SK-N-DZ (cell line): ENCODE measurements around the gene EPS8L3.
"Not testable (repeated sequence)": the region's sequence is repeated elsewhere in the genome, so short reads cannot be mapped to it uniquely, and the experiment has no call there.

ENCODE experiments used
- DNase-seq: peaks from one replicate; pipeline ENCODE4 v3.0.0-alpha.2; 2015; ENCODE audit warnings: low spot score

EPS8L3 gene

DNA sequence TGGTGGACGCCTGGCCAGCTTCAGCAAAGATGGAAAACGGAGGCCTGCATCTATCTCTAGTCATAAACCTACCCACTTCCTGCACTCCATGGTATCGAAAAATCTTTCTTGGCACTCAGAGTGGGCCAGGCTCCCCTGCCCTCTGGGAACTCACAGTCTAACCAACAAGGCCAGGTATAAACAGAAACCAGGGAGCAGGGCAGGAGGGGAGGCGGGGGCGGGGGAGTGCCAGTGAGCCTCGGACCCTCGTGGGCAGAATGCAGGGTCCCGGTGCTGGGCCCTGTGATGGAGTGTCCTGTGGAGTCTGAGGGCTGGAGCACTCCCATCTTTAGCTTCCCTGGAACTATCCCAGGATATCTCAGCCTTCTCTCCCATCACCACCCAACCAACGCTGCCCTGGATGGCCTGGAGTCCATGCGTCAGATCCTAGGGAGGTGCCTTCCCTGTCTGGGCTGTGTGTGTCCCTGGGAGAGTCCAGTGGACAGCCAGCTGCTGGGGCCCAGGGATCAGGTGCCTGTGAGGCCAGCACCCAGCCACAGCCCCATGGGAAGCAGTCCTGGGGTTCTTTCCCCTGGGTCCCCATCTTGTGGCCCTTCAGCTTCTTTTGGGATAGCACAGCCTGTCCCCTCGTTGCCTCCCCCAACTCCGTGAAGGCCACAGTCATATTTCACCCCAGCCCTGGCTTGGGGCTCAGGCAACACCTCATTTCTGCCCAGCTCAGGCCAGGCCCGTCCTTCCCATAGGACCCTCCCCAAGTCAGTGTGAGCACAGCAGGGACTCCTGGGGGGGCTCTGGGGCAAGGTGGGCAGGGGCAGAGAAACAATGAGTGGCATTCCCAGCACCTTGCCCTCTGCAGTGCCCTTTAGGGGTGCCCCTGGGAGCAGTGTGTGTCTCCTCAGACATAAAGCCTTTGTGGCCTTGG is 1.1 kb upstream of the EPS8L3 start:
- DNase-seq: no peak

DNA sequence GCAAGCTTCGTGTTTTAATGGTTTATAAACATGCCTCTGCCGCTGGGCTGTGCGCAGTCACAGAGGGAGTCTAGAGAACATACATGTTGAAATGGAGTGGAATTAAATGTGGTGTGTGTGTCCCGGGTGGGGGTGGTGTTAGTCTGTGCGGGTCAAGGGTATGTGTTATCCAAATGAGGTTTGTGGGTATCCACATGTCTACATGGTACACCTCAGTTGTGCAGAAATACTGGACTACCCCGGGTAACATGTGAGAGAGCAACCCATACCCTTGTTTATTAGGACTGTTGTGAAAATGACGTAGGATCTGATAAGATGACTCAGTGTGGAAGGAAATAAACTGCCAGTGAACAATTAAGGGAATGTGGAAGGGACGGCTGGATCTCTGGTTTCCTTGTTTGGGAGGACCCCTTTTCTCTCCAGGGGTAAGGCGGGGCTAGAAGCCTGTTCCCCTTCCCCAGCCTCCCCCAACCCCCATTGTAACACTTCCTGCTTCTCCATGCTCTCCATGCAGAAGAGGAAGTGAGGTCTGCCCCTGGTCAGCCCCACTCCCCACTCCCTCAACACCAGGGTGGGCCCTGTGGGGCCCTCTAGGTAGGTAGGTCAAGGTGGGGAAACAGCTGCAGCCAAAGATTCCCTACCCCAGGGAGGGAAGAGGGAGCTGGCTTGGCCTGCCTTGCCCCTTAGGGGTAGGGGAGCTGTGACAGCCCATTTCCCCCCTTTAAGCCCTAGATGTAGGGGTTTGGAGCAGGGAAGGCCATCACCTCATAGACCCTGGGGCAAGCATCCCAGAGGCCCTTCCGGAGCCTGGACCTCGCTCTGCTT is 690 bp downstream of the EPS8L3 start:
- no peak for DNase-seq

DNA sequence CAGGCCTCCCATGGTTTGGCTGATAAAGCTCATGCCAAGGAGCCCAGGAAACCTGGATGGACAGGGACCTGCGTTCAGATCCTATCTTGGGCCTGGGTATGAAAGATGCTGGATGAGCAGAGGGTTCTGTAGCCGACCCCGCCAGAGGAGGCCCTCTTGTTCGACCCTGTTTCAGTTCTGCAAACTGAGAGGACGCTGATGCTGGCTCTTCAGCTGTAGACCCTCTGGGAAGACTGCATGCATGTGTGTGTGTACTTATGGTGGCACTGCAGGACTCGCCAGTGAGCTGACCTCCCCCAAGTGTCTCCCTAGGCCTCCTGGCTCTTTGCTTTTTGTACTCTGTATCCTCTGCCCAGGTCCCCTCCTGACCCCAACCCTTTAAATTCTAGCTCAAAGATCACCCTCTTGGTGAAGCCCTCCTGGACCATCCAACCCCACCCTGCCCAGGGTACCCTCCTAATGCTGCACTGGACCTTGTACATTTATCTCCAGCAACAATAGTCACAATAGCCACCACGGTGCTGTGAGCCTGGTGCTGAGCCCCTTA is 1.6 kb downstream of the EPS8L3 start:
- no peak for DNase-seq

DNA sequence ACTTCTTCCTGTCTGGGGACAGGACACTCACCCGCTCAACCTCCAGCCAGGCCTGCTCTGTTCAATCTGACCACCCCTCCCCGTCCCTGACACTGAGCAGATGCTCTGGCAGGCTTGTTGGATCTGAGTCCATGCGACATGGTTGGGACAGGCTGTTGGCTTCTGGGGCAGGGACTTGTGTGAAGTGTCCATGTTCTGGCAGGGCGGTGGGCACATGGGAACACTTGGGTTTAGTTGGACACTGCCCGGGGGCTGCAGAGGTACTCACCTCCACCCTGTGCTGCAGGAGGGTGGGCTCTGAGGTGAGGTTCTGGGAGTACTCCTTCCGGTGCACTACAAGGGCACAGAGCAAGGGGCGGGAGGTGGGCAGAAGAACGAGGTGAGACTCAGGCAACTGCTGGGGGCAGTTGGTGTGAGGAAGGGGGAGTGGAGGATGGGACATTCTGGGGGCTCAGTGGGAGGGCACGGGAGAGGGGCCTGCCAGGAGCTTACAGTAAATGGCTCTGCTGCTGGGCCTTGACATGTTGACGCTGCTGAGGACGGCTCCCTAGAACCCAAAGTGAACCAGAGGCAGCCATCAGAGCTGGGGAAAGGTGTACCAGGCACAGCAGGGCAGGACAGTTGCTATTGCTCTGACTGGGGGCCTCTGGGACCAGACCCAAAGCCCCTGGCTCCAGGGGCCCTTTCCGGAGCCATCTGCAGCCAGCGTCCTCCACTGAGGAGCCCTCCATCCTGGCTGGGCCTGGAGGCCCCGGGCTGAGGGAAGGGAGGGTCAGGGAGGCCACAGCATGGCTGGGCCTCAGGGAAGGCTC is 2.3 kb downstream of the EPS8L3 start:
- peak; percentile 91 for DNase-seq

DNA sequence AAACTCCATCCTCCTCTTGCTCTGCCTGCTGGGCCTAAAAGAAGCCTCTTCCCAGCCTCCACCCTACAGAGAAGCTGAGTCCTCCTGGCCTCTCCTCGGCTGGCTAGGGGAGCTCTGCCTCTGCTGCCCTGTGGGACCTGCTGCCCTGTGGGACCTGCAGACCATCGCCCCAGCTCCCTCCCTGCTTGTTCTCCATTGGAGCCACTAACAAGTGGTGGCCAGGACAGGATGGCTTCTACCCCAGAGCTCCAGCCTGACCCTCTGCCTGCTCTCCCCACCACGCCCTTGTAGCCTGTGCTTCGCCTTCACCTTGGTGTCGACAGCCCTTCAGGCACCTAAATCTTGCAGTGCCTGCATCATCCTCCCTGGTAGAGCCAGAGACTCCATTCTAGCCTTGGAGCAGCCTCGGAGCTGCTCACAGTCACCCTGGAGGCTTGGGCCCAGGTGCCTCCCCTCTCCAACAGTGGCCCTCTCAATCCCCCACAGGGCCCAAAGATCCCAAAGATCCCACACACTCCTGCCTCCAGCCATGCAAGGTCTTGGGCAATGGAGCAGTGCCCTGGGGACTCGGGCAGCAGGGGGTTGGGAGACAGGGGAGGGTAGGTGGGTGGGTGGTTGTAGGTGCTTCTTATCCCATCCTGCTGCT is 3.0 kb downstream of the EPS8L3 start:
- DNase-seq: peak; percentile 47

- DNase-seq: no peak
Observed at GRCh38 chr1:109759513-109760334, 4.0 kb downstream of the EPS8L3 start.

GRCh38 chr1:109757936-109758786 is 5.6 kb downstream of the EPS8L3 start:
- DNase-seq: no peak

DNA sequence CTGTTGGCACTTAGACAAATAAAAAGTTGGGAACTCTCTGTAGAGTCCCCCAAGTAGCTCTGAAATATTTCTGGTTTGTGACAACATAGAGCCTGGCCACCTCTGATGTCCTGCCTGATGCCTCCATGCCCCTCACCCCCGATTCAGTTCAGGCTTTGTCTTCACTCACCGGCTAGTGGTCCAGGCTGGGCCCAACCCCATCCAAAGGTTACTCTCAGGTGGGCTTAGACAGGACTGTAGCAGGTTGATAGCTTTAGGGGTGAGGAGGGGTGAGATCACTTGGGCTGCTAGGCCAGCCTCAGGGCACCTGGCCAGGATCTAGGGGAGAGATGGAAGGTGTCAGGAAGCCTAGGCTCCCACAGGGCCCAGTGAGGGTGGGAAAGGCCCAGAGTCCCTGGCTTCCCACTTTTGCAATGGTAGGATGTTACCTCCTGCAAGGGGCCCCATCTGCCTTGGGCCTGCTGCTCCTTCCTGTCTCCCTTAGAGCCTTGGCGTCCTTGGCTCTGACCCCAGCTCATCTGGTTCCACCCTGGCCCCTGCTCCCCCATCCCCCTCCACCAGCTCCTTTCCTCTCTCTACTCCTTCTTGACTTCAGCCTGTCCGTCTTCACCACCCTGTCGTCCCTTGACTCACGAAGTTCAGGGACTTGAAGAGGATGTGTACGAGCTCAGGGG is 6.7 kb downstream of the EPS8L3 start:
- DNase-seq: no peak

- DNase-seq: not testable (repeated sequence)
Observed at GRCh38 chr1:109756325-109756724, 7.4 kb downstream of the EPS8L3 start.

DNA sequence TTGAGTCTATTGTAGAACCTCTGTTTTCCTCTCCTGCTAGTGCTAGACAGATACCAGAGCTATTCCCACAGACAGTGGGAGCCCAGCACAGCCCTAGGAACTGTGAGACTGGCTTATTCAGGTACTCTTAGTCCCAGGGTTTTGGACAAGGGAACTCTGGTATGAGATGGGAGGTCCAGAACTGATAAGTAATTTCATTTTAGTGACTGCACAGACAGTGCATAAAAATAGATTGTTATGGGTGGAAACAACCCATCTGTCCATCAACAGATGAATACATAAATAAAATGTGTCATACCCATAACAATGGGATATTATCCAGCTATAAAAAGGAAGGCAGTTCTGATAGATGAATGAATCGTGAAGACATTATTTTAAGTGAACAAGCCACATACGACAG is 9.0 kb downstream of the EPS8L3 start:
- no peak for DNase-seq

- DNase-seq: no peak
Observed at GRCh38 chr1:109751531-109752260, 12.0 kb downstream of the EPS8L3 start.

GRCh38 chr1:109750920-109751319 is 12.8 kb downstream of the EPS8L3 start:
- DNase-seq: no peak

GRCh38 chr1:109750241-109750882 is 13.4 kb downstream of the EPS8L3 start:
- no peak for DNase-seq

- DNase-seq: no peak
Observed at GRCh38 chr1:109749221-109749620, 14.5 kb downstream of the EPS8L3 start.

- not testable (repeated sequence) for DNase-seq
Observed at GRCh38 chr1:109748311-109748710, 15.4 kb downstream of the EPS8L3 start.

DNA sequence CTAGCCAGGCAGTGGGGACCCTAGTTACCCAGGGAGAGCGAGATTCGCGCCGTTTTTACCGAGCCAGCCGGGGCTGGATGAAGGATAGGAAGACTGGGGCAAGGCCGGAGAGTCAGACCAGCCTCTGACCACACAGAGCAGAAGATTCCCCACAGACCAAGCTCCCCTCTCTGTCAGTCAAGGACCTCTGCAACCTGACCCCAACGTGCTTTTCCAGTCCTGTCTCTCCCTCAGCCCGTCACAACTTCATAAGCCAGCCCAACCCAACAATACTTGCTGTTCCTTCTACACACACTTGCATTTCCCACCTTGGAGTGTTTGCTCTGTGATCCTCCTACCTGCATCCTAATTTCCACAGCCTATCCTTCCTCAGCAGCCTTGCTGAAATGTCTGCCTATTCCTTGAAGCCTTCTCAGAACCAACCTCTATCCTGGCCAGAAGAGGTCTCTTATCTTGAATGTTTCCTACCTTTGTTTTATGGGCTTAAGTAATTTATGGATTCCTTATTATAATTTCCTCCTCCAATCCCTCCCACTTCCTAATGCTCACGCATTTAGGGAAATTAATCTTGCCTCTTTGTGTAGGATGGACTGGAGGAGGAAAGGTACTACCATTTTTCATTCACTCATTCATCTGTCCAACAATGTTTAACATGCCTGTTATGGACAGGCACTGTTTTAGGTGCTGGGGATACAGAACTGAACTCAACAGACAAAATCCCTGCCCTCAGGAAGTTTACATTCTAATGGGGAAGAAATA is 22.9 kb downstream of the EPS8L3 start, which contains the start of gene GSTM3:
Gene GSTM3 (minus strand): TSS at position 424 of the 759 bp plus-strand sequence. CDS start 751 bp downstream, outside the sequence.
- no peak for DNase-seq
